Measurements from ENCODE around the gene BLM. TPM values are rescaled to one million over a fixed set of nuclear protein-coding genes. Genes with fewer than 3 reads are reported as not detected.

The BLM gene
- polyA plus RNA-seq, 2 of the 4 experiments (the other 2 are of a cell fraction): 10.5 to 15.2 TPM

DNA sequence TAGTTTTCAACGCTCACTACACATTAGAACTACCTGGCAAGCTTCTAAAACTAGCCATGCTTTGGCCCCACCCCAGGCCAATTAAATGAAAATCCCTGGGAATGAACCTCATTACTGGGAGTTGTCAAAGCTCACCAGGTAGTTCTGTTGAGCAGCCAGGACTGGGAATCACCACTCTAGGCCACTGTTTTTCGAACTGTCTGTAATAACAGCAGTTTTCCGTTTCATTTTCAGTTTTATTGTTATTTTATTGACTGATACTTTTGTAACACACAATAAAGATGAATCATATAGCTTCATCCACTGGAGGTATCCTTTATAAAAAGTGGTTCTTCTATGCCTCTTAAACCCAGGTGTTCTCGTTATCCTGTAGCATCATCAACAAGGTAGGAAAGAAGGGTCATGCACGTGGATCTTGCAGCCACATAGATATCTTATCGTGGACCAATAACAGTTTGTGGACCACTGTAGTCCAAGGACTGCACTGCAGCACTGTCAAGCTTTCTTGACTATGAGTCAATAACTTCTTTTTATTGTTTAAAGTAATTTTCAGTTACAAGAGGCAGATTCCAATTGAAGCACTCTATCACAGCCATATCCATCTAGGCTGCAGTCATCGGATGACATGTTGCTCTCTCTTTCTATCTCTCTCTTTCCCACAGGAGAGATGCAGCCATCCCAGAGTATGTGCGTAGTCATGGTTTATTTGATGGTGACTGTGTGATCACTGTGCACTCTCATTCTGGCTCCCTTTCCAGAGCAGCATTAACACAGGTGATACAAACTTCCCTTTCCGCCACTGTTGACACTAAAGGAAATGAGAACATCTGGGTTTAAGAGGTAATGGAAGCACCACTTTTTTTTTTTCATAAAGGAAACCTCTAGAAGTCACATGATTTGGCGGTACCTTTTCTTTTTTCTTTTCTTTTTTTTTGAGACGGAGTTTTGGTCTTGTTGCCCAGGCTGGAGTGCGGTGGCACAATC lies 39.0 kb upstream of the BLM start:
- Histone ChIP-seq H3K4me1 (peaks cover 9% of the 10 kb centered on the region; the same call in 2 of the 3 replicates), H3K27ac (no peak overlapping the region), H3K4me2 (no peak overlapping the region), H3K4me3 (no peak overlapping the region), H3K9me3 (no peaks in the 10 kb centered on the region)
- TF ChIP-seq, protein P1, sequence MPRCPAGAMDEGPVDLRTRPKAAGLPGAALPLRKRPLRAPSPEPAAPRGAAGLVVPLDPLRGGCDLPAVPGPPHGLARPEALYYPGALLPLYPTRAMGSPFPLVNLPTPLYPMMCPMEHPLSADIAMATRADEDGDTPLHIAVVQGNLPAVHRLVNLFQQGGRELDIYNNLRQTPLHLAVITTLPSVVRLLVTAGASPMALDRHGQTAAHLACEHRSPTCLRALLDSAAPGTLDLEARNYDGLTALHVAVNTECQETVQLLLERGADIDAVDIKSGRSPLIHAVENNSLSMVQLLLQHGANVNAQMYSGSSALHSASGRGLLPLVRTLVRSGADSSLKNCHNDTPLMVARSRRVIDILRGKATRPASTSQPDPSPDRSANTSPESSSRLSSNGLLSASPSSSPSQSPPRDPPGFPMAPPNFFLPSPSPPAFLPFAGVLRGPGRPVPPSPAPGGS (IDR thresholded peaks at IDR 0.05): no peak
- TF ChIP-seq NFE2L2 (conservative IDR thresholded peaks at IDR 0.05; ENCODE audit: low read length) (no peak), ZFP36 (IDR thresholded peaks at IDR 0.05; ENCODE audit: borderline replicate concordance, partially characterized antibody) (no peak), MYC (IDR thresholded peaks at IDR 0.05; ENCODE audit: borderline replicate concordance, low read length) (no peak), RARB (CRISPR knock-in tag; IDR thresholded peaks at IDR 0.05) (no peak), RNF2 (IDR thresholded peaks at IDR 0.05; ENCODE audit: borderline replicate concordance, low read depth) (no peak), HOXB13 (CRISPR knock-in tag; IDR thresholded peaks at IDR 0.05; ENCODE audit: low read depth) (no peak), POLR2AphosphoS2 (conservative IDR thresholded peaks at IDR 0.05; ENCODE audit: low read length) (no peak), MAFK (IDR thresholded peaks at IDR 0.05; ENCODE audit: partially characterized antibody) (no peak), HOXB5 (CRISPR knock-in tag; IDR thresholded peaks at IDR 0.05) (no peak), EP300 (IDR thresholded peaks at IDR 0.05) (no peak), TFCP2L1 (CRISPR knock-in tag; IDR thresholded peaks at IDR 0.05) (no peak), HDAC2 (IDR thresholded peaks at IDR 0.05) (no peak), PHF8 (IDR thresholded peaks at IDR 0.05; ENCODE audit: borderline replicate concordance, low read depth) (no peak)
- TF ChIP-seq, protein P2, sequence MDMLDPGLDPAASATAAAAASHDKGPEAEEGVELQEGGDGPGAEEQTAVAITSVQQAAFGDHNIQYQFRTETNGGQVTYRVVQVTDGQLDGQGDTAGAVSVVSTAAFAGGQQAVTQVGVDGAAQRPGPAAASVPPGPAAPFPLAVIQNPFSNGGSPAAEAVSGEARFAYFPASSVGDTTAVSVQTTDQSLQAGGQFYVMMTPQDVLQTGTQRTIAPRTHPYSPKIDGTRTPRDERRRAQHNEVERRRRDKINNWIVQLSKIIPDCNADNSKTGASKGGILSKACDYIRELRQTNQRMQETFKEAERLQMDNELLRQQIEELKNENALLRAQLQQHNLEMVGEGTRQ (IDR thresholded peaks at IDR 0.05): no peak
- TF ChIP-seq, protein P3, sequence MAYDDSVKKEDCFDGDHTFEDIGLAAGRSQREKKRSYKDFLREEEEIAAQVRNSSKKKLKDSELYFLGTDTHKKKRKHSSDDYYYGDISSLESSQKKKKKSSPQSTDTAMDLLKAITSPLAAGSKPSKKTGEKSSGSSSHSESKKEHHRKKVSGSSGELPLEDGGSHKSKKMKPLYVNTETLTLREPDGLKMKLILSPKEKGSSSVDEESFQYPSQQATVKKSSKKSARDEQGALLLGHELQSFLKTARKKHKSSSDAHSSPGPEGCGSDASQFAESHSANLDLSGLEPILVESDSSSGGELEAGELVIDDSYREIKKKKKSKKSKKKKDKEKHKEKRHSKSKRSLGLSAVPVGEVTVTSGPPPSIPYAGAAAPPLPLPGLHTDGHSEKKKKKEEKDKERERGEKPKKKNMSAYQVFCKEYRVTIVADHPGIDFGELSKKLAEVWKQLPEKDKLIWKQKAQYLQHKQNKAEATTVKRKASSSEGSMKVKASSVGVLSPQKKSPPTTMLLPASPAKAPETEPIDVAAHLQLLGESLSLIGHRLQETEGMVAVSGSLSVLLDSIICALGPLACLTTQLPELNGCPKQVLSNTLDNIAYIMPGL (CRISPR knock-in tag; IDR thresholded peaks at IDR 0.05; ENCODE audit: borderline replicate concordance): no peak
- TF ChIP-seq, protein P4, sequence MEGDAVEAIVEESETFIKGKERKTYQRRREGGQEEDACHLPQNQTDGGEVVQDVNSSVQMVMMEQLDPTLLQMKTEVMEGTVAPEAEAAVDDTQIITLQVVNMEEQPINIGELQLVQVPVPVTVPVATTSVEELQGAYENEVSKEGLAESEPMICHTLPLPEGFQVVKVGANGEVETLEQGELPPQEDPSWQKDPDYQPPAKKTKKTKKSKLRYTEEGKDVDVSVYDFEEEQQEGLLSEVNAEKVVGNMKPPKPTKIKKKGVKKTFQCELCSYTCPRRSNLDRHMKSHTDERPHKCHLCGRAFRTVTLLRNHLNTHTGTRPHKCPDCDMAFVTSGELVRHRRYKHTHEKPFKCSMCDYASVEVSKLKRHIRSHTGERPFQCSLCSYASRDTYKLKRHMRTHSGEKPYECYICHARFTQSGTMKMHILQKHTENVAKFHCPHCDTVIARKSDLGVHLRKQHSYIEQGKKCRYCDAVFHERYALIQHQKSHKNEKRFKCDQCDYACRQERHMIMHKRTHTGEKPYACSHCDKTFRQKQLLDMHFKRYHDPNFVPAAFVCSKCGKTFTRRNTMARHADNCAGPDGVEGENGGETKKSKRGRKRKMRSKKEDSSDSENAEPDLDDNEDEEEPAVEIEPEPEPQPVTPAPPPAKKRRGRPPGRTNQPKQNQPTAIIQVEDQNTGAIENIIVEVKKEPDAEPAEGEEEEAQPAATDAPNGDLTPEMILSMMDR (IDR thresholded peaks at IDR 0.05): no peak
- TF ChIP-seq, protein P5, sequence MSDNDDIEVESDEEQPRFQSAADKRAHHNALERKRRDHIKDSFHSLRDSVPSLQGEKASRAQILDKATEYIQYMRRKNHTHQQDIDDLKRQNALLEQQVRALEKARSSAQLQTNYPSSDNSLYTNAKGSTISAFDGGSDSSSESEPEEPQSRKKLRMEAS (IDR thresholded peaks at IDR 0.05): no peak
- TF ChIP-seq, protein P6, sequence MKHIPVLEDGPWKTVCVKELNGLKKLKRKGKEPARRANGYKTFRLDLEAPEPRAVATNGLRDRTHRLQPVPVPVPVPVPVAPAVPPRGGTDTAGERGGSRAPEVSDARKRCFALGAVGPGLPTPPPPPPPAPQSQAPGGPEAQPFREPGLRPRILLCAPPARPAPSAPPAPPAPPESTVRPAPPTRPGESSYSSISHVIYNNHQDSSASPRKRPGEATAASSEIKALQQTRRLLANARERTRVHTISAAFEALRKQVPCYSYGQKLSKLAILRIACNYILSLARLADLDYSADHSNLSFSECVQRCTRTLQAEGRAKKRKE (CRISPR knock-in tag; IDR thresholded peaks at IDR 0.05; ENCODE audit: low read depth): no peak
- FAIRE-seq: no peak
- ChIA-PET CTCF (interaction anchor here (0.6 to 2.1 kb wide), 9 partner anchors 8 to 1420 kb away, joined by 3 to 10 read pairs (median 4); no protein-coding TSS in a partner anchor), POLR2A (no interaction called here)
- no peak for DNase-seq (ENCODE audit: low read depth in 1 of 2, low spot score in 1 of 2)
- no peak for ATAC-seq
- WGBS (ENCODE audit: missing lambda C conversion rate): 72% methylated on average over 12 of the region's 12 CpGs
